ENCODE measurements around the gene TIGAR. TPM values are rescaled to one million over a fixed set of nuclear protein-coding genes. Genes with fewer than 3 reads are reported as not detected.
A peak's percentile ranks its signal among the peaks of the same experiment; 100 is the strongest.

Gene TIGAR
- total and polyA plus RNA-seq, 2 donors, result 9.7 to 10.7 TPM

DNA sequence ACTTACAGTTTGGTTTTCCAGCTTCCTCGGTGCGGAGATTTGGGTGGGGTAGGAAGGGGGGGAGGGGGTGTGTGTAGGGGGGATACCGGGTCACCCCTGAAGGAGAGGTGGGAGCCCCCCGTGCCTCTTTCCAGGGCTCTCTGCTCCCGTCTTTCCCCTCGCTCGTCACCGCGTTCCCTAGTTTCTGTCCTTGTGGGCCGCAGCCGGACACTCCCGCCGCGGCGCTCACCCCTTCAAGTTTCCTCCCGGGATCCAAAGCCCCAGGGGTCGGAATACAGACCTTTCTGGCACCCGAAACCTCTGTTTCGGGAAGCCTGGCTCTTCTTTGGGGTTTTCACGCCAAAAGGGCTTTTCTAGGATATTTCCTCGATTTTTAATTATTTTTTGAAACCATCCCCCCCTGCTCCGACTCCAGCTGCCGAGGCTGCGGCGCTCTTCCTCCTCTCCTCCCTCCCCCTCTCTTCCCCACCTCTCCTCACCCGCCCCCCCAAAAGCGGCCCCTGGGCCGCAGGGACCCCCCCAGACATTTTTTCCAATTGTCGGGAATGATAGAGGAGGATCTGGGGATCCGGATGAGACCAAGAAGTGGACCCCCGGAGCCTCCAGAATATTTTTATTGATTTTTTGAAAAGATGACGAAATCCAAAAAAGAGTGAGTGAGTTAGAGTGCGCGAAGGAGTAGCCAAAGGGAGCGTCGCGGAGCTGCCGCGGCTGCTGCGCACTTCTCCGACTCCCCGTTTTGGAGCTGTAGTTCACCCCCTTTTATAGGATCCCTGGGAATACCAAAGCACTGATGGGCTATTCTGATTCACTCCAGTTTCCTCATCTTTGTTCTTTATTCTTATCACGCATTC, 45.8 kb upstream of the TIGAR start:
- Histone ChIP-seq H3K4me1 (ENCODE audit: control insufficient read depth in 2 of 2, insufficient read depth in 2 of 2, low read length in 2 of 2) (peaks cover 24 to 65% of the 10 kb centered on the region in 2 donors), H3K27ac (ENCODE audit: low read depth in 1 of 2, low read length in 1 of 2) (peak overlapping the region in 1 of 2 donors; percentile 43), H3K4me3 (ENCODE audit: low read length in 2 of 2) (peak overlapping the region; percentile 57 to 72), H3K9me3 (ENCODE audit: control insufficient read depth in 2 of 2, insufficient read depth in 1 of 2, low read length in 1 of 2) (peaks cover 0 to 5% of the 10 kb centered on the region in 2 donors), H3K36me3 (ENCODE audit: control insufficient read depth in 2 of 2, insufficient read depth in 2 of 2, low read length in 1 of 2) (peaks cover 0 to 25% of the 10 kb centered on the region in 2 donors), H3K27me3 (ENCODE audit: control insufficient read depth in 2 of 2, insufficient read depth in 1 of 2, low read length in 1 of 2) (peaks cover 55 to 64% of the 10 kb centered on the region in 2 donors)
- WGBS, result 2% methylated on average over 43 of the region's 43 CpGs
- peak in 1 of 9 donors; percentile 52 for DNase-seq (ENCODE audit: low read depth in 6 of 9, low spot score in 9 of 9)

DNA sequence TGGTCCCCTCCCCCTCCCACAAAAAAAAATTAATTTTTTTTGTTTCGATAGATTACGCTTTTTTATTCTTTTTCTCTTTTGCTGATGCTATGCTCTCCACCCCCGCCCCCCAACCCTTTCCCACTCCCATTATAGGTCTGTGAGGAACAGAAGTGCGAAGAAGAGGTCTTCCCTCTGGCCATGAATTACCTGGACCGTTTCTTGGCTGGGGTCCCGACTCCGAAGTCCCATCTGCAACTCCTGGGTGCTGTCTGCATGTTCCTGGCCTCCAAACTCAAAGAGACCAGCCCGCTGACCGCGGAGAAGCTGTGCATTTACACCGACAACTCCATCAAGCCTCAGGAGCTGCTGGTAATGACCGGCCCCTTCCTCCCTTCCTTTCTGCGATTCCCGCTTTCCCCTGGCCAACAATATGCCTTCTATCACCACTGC, 45.1 kb upstream of the TIGAR start:
- Histone ChIP-seq H3K36me3 (ENCODE audit: control insufficient read depth in 2 of 2, insufficient read depth in 2 of 2, low read length in 1 of 2) (peaks cover 0 to 31% of the 10 kb centered on the region in 2 donors), H3K27ac (ENCODE audit: low read depth in 1 of 2, low read length in 1 of 2) (no peak overlapping the region), H3K4me3 (ENCODE audit: low read length in 2 of 2) (peak overlapping the region; percentile 57 to 72), H3K9me3 (ENCODE audit: control insufficient read depth in 2 of 2, insufficient read depth in 1 of 2, low read length in 1 of 2) (peaks cover 0 to 5% of the 10 kb centered on the region in 2 donors), H3K4me1 (ENCODE audit: control insufficient read depth in 2 of 2, insufficient read depth in 2 of 2, low read length in 2 of 2) (peaks cover 19 to 59% of the 10 kb centered on the region in 2 donors), H3K27me3 (ENCODE audit: control insufficient read depth in 2 of 2, insufficient read depth in 1 of 2, low read length in 1 of 2) (peaks cover 48 to 58% of the 10 kb centered on the region in 2 donors)
- WGBS, result 88% methylated on average over 14 of the region's 14 CpGs
- DNase-seq (ENCODE audit: low read depth in 6 of 9, low spot score in 9 of 9), result no peak

DNA sequence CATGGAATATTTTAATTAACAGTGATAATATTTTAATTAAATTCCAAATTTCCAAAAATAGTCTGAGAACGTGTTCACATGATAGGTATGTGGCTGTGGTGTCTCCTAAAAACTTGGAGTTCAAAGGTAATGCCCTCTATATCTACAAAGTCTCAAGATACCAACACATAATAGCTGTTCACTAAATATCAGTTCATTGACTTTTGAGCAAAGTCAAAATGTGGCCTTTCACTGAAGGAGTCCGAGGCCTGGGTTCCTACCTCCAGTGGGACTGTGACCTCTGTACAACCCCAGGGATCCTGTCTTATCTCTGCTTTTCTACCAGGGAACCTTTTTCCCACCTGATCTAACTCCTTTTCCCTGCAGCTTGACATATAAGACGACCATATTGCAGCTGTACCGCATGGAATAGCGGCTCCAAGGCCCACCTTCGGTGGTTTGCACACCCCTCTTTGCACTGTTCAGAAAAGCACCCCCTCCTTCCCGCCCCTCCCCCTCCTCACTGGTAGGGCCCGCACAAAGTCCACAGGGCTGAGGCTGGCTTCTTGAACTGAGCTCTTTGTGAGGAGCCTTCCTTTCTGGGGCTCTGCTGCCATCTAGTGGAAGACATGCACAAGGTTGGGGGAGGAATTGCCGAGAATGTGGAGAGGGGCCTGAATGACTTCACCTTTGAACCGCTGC, 44.3 kb upstream of the TIGAR start:
- H3K27me3 ChIP-seq (ENCODE audit: control insufficient read depth in 2 of 2, insufficient read depth in 1 of 2, low read length in 1 of 2), result peaks cover 43 to 51% of the 10 kb centered on the region in 2 donors
- WGBS, result 16% methylated on average over 10 of the region's 10 CpGs
- DNase-seq (ENCODE audit: low read depth in 6 of 9, low spot score in 9 of 9), result peak in 7 of 9 donors; percentile 69 to 94 (median 88)
- H3K9me3 ChIP-seq (ENCODE audit: control insufficient read depth in 2 of 2, insufficient read depth in 1 of 2, low read length in 1 of 2), result peaks cover 0 to 5% of the 10 kb centered on the region in 2 donors
- peak overlapping the region in 1 of 2 donors; percentile 9 for H3K27ac ChIP-seq (ENCODE audit: low read depth in 1 of 2, low read length in 1 of 2)
- no peak overlapping the region for H3K4me3 ChIP-seq (ENCODE audit: low read length in 2 of 2)
- peaks cover 14 to 52% of the 10 kb centered on the region in 2 donors for H3K4me1 ChIP-seq (ENCODE audit: control insufficient read depth in 2 of 2, insufficient read depth in 2 of 2, low read length in 2 of 2)
- H3K36me3 ChIP-seq (ENCODE audit: control insufficient read depth in 2 of 2, insufficient read depth in 2 of 2, low read length in 1 of 2), result peaks cover 3 to 37% of the 10 kb centered on the region in 2 donors

DNA sequence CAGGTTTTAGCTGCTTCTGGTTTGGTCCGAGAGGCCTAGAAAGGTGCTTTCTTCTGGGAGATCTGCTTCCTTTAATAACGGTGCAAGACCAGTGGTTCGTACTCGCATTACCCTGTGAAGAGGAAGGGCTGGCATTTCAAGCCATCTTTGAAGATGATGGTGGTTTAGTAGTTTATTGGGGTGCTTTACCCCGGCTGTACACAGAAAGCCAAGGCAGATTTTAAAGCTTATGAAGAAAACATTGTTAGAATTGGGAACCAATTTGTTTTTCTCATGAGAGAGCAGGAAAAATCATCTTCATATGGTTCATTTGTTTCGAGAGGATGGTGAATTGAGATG, 43.8 kb upstream of the TIGAR start:
- Histone ChIP-seq H3K9me3 (ENCODE audit: control insufficient read depth in 2 of 2, insufficient read depth in 1 of 2, low read length in 1 of 2) (peaks cover 0 to 4% of the 10 kb centered on the region in 2 donors), H3K36me3 (ENCODE audit: control insufficient read depth in 2 of 2, insufficient read depth in 2 of 2, low read length in 1 of 2) (peaks cover 3 to 39% of the 10 kb centered on the region in 2 donors), H3K4me1 (ENCODE audit: control insufficient read depth in 2 of 2, insufficient read depth in 2 of 2, low read length in 2 of 2) (peaks cover 12 to 50% of the 10 kb centered on the region in 2 donors), H3K4me3 (ENCODE audit: low read length in 2 of 2) (no peak overlapping the region), H3K27me3 (ENCODE audit: control insufficient read depth in 2 of 2, insufficient read depth in 1 of 2, low read length in 1 of 2) (peaks cover 40 to 47% of the 10 kb centered on the region in 2 donors), H3K27ac (ENCODE audit: low read depth in 1 of 2, low read length in 1 of 2) (peak overlapping the region in 1 of 2 donors; percentile 9)
- DNase-seq (ENCODE audit: low read depth in 6 of 9, low spot score in 9 of 9), result no peak
- 33% methylated on average over 6 of the region's 6 CpGs for WGBS

DNA sequence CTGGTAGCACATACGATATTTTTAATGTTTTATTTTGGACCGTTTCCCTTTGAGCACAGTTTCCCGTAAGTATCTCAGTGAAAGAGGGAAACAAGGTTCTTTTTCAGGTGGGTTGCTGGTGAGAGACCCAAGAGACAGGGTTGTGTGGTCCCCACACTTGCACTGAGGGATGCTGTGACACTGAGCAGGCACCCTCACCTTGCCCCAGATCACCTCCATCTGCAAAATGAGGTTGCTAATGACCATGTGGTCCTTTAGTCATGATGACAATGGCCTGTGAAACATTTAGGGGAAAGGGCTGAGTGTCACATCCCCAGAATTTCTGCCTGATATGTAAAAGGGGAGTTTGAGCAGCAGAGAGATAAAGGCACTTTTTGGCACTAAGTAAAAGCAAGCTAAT, 43.2 kb upstream of the TIGAR start:
- peaks cover 3 to 45% of the 10 kb centered on the region in 2 donors for H3K36me3 ChIP-seq (ENCODE audit: control insufficient read depth in 2 of 2, insufficient read depth in 2 of 2, low read length in 1 of 2)
- H3K27ac ChIP-seq (ENCODE audit: low read depth in 1 of 2, low read length in 1 of 2), result no peak overlapping the region
- no peak overlapping the region for H3K4me3 ChIP-seq (ENCODE audit: low read length in 2 of 2)
- no peak for DNase-seq (ENCODE audit: low read depth in 6 of 9, low spot score in 9 of 9)
- peaks cover 6 to 43% of the 10 kb centered on the region in 2 donors for H3K4me1 ChIP-seq (ENCODE audit: control insufficient read depth in 2 of 2, insufficient read depth in 2 of 2, low read length in 2 of 2)
- H3K27me3 ChIP-seq (ENCODE audit: control insufficient read depth in 2 of 2, insufficient read depth in 1 of 2, low read length in 1 of 2), result peaks cover 36 to 40% of the 10 kb centered on the region in 2 donors
- WGBS, result 95% methylated on average over 3 of the region's 3 CpGs
- H3K9me3 ChIP-seq (ENCODE audit: control insufficient read depth in 2 of 2, insufficient read depth in 1 of 2, low read length in 1 of 2), result peaks cover 0 to 3% of the 10 kb centered on the region in 2 donors

DNA sequence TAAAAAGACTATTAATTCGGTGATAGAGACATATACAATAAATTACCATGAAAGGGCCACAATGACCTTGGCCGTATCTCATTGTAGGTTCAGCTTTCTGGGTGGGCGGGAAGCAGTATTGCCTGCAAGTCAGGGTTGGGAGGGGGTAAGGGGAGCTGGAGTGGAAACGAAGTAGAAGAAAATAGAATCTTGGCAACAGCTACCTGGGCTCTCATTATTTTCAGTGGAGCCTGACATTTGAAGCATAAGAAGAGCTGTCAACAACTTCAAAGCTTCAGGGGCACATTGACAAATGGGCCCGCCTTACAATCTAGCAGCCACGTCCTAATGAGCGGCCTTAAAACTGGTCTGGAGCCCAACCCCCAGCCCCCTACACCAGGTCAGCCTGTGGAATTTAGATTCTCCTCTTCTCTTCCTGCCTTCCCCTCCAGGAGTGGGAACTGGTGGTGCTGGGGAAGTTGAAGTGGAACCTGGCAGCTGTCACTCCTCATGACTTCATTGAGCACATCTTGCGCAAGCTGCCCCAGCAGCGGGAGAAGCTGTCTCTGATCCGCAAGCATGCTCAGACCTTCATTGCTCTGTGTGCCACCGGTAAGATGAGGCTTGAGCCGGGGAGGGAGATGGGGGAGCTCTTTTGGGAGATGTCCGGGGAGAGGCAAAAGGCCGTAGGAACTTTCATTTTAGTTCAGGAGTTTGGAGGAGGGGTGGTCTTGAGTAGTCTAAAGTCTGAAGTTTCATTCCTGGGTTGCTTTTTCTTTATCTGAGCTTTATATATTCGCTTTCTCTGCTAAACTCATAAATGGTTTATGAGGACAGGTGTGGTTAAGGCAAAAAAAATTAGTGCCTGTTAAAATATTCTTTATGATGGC, 42.5 kb upstream of the TIGAR start:
- Histone ChIP-seq H3K9me3 (ENCODE audit: control insufficient read depth in 2 of 2, insufficient read depth in 1 of 2, low read length in 1 of 2) (peaks cover 0 to 3% of the 10 kb centered on the region in 2 donors), H3K4me1 (ENCODE audit: control insufficient read depth in 2 of 2, insufficient read depth in 2 of 2, low read length in 2 of 2) (peaks cover 3 to 36% of the 10 kb centered on the region in 2 donors), H3K27ac (ENCODE audit: low read depth in 1 of 2, low read length in 1 of 2) (no peak overlapping the region), H3K36me3 (ENCODE audit: control insufficient read depth in 2 of 2, insufficient read depth in 2 of 2, low read length in 1 of 2) (peaks cover 3 to 51% of the 10 kb centered on the region in 2 donors), H3K27me3 (ENCODE audit: control insufficient read depth in 2 of 2, insufficient read depth in 1 of 2, low read length in 1 of 2) (peaks cover 31 to 33% of the 10 kb centered on the region in 2 donors), H3K4me3 (ENCODE audit: low read length in 2 of 2) (no peak overlapping the region)
- WGBS, result 86% methylated on average over 15 of the region's 15 CpGs
- DNase-seq (ENCODE audit: low read depth in 6 of 9, low spot score in 9 of 9), result no peak

DNA sequence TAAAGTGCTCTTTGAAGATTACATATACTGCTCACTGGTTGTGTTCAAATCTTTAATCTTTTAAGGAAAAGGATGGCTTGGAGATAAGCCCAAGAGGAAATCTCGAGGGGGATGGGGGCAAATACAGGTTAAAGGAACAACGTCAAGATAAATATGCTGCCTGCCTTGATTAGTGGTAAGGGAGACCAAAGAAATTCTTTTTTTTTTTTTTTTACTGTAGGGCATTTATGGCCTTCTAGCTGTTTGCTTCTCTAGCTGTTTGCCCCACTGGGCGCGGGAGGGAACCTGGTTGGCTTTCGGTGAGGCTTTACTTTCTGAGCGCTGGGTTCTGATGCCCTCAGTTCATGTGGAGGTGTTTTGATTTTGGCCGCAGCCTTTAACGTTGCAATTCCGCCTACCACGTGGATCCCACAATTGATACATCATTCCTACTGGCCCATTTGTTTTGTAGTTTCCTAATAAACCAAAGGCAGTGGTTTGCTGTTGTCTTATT, 41.8 kb upstream of the TIGAR start:
- Histone ChIP-seq H3K4me1 (ENCODE audit: control insufficient read depth in 2 of 2, insufficient read depth in 2 of 2, low read length in 2 of 2) (peaks cover 0 to 29% of the 10 kb centered on the region in 2 donors), H3K9me3 (ENCODE audit: control insufficient read depth in 2 of 2, insufficient read depth in 1 of 2, low read length in 1 of 2) (no peaks in the 10 kb centered on the region), H3K4me3 (ENCODE audit: low read length in 2 of 2) (no peak overlapping the region), H3K36me3 (ENCODE audit: control insufficient read depth in 2 of 2, insufficient read depth in 2 of 2, low read length in 1 of 2) (peaks cover 4 to 57% of the 10 kb centered on the region in 2 donors), H3K27ac (ENCODE audit: low read depth in 1 of 2, low read length in 1 of 2) (no peak overlapping the region), H3K27me3 (ENCODE audit: control insufficient read depth in 2 of 2, insufficient read depth in 1 of 2, low read length in 1 of 2) (peaks cover 25 to 26% of the 10 kb centered on the region in 2 donors)
- DNase-seq (ENCODE audit: low read depth in 6 of 9, low spot score in 9 of 9), result no peak
- WGBS, result 92% methylated on average over 10 of the region's 10 CpGs

DNA sequence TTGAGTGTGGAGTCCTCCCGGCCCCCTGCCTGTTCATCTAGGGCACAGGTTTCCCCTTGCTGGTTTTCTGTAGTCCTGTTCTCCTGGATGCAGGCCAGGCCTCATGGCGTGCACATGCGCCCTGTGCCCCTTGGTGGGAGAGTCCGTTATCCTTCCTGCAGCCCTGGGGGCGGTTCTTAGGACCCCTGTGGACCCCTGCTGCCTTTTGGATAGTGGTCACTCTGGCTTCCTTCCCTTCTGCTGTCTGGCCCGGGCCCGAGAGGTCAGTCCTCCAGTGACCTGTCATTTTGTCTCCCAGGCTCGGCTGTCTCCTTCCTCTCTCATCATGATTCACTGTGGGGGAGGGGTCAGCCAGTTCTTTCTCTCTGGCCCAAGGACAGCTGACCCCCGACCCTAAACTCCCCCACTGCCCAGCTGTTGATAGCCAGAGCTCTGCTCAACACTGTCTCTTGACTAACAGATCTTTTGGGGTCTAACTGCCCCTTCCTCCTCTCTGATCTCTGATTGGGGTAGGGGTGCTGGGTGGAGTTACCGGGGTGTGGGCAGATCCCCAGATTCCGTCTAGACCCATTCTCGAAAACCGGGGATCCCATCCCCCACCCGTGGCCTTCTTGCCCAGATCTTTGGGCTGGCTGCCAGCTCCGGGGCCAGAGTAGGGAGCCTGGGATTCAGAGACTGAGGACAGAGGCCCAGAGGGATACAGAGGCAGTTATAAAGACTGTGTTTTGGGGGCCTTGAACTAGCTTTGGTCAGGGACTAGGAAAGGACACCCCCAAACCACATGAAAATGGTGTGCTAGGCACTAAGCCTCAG, 40.5 kb upstream of the TIGAR start:
- no peak overlapping the region for H3K27ac ChIP-seq (ENCODE audit: low read depth in 1 of 2, low read length in 1 of 2)
- peaks cover 6 to 62% of the 10 kb centered on the region in 2 donors for H3K36me3 ChIP-seq (ENCODE audit: control insufficient read depth in 2 of 2, insufficient read depth in 2 of 2, low read length in 1 of 2)
- peaks cover 0 to 21% of the 10 kb centered on the region in 2 donors for H3K4me1 ChIP-seq (ENCODE audit: control insufficient read depth in 2 of 2, insufficient read depth in 2 of 2, low read length in 2 of 2)
- peaks cover 13 to 14% of the 10 kb centered on the region in 2 donors for H3K27me3 ChIP-seq (ENCODE audit: control insufficient read depth in 2 of 2, insufficient read depth in 1 of 2, low read length in 1 of 2)
- H3K9me3 ChIP-seq (ENCODE audit: control insufficient read depth in 2 of 2, insufficient read depth in 1 of 2, low read length in 1 of 2), result no peaks in the 10 kb centered on the region
- H3K4me3 ChIP-seq (ENCODE audit: low read length in 2 of 2), result no peak overlapping the region
- DNase-seq (ENCODE audit: low read depth in 6 of 9, low spot score in 9 of 9), result no peak
- WGBS, result 92% methylated on average over 15 of the region's 15 CpGs

Measured in thymus (tissue), 11 donors.